HG03095 (cell line): ENCODE measurements around the gene SLC50A1.
"Not testable (repeated sequence)": the region's sequence is repeated elsewhere in the genome, so short reads cannot be mapped to it uniquely, and the experiment has no call there.

Experiments used
- ATAC-seq: cut with Tn5 transposase; IDR thresholded peaks from one replicate; pipeline ENCODE4 v1.9.1; 2021; ENCODE audit warnings: moderate library complexity; ENCODE audit not compliant: unreplicated experiment

Gene SLC50A1

GRCh38 chr1:155134322-155134721 is 1.3 kb upstream of the SLC50A1 start:
- ATAC-seq, result no peak

- no peak for ATAC-seq
Measured at GRCh38 chr1:155134880-155135414, 705 bp upstream of the SLC50A1 start.

GRCh38 chr1:155136748-155137147 is 1.1 kb downstream of the SLC50A1 start:
- ATAC-seq, result no peak

- no peak for ATAC-seq
Measured at GRCh38 chr1:155137154-155137949, 1.7 kb downstream of the SLC50A1 start.

GRCh38 chr1:155139895-155140629 is 4.4 kb downstream of the SLC50A1 start, which contains the start of gene DPM3:
TSS of gene DPM3 (minus strand) at chr1:155140531. CDS start at chr1:155140240, 291 bp downstream.
- ATAC-seq, result peak; percentile 58

GRCh38 chr1:155140630-155140953 is 4.9 kb downstream of the SLC50A1 start:
- ATAC-seq, result no peak

- no peak for ATAC-seq
Measured at GRCh38 chr1:155141749-155142148, 6.1 kb downstream of the SLC50A1 start.

- no peak for ATAC-seq
Measured at GRCh38 chr1:155145491-155145890, 9.8 kb downstream of the SLC50A1 start.

GRCh38 chr1:155155996-155156643 is 20.5 kb downstream of the SLC50A1 start:
- not testable (repeated sequence) for ATAC-seq

GRCh38 chr1:155158991-155159390 is 23.3 kb downstream of the SLC50A1 start:
- ATAC-seq, result no peak

GRCh38 chr1:155160128-155160527 is 24.5 kb downstream of the SLC50A1 start:
- no peak for ATAC-seq

GRCh38 chr1:155162631-155163030 is 27.0 kb downstream of the SLC50A1 start:
- ATAC-seq, result not testable (repeated sequence)

- not testable (repeated sequence) for ATAC-seq
Measured at GRCh38 chr1:155163785-155164184, 28.1 kb downstream of the SLC50A1 start.

GRCh38 chr1:155164625-155165024 is 29.0 kb downstream of the SLC50A1 start:
- ATAC-seq, result not testable (repeated sequence)

- ATAC-seq, result no peak
Measured at GRCh38 chr1:155166051-155166470, 30.4 kb downstream of the SLC50A1 start.

GRCh38 chr1:155166471-155167165 is 31.0 kb downstream of the SLC50A1 start:
- no peak for ATAC-seq

GRCh38 chr1:155167166-155168104 is 31.8 kb downstream of the SLC50A1 start:
- ATAC-seq, result no peak

GRCh38 chr1:155168105-155168445 is 32.4 kb downstream of the SLC50A1 start:
- not testable (repeated sequence) for ATAC-seq

- no peak for ATAC-seq
Measured at GRCh38 chr1:155168456-155169210, 33.0 kb downstream of the SLC50A1 start.
